8988T (cell line): ENCODE data around the gene TNNT1.

Experiments
- DNase-seq: peaks from one replicate; pipeline ENCODE4 v3.0.0; 2011

TNNT1 gene

GRCh38 chr19:55106591-55106990 lies 42.4 kb downstream of the TNNT1 start:
- DNase-seq = no peak

GRCh38 chr19:55105237-55105636 lies 43.8 kb downstream of the TNNT1 start:
- DNase-seq = no peak

GRCh38 chr19:55103190-55103589 lies 45.8 kb downstream of the TNNT1 start:
- no peak for DNase-seq

GRCh38 chr19:55101261-55101660 lies 47.7 kb downstream of the TNNT1 start:
- no peak for DNase-seq

GRCh38 chr19:55099557-55100506 lies 49.2 kb downstream of the TNNT1 start:
- DNase-seq = no peak

DNA sequence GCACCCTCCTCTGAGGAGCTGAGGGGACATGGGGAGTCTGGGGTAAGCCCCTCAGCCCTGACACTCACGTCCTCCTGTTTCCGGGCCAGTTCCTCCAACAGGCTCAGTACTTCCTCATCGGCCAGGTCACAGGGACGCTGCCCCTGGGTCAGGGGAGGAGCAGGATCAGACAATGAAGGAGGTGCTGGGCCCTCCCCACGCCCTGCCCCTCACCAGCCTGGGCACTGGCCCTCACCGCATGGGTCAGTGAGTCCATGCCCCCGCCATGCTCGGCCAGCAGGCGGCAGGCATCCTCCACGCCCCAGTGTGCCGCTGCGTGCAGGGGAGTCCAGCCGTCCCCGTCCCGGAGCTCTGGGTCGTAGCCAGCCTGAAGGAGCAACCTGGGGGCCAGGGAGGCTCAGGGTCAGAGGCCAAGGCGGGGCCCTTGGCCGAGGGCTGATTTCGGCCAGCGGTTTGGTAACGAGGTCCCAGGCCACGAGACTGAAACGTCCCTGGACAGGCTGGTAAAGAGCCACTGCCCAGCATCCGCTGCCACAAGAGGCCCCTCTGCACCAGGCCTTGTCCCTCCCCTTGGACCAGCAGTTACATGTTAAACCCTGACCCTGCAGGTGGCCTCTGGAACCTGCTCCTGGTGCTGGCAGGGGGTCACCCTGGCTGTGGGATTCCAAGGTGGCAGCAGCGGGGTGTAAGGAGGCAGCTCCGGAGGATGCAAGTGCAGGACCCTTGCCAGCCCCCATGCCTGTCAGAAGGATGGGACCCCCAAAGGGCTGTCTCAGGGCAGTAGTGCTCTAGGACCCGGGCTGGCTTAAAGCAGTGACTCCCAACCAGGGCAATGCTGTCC lies 50.1 kb downstream of the TNNT1 start:
- no peak for DNase-seq

GRCh38 chr19:55097864-55098715 lies 50.9 kb downstream of the TNNT1 start:
- DNase-seq = no peak

GRCh38 chr19:55096061-55096701 lies 52.8 kb downstream of the TNNT1 start:
- no peak for DNase-seq

DNA sequence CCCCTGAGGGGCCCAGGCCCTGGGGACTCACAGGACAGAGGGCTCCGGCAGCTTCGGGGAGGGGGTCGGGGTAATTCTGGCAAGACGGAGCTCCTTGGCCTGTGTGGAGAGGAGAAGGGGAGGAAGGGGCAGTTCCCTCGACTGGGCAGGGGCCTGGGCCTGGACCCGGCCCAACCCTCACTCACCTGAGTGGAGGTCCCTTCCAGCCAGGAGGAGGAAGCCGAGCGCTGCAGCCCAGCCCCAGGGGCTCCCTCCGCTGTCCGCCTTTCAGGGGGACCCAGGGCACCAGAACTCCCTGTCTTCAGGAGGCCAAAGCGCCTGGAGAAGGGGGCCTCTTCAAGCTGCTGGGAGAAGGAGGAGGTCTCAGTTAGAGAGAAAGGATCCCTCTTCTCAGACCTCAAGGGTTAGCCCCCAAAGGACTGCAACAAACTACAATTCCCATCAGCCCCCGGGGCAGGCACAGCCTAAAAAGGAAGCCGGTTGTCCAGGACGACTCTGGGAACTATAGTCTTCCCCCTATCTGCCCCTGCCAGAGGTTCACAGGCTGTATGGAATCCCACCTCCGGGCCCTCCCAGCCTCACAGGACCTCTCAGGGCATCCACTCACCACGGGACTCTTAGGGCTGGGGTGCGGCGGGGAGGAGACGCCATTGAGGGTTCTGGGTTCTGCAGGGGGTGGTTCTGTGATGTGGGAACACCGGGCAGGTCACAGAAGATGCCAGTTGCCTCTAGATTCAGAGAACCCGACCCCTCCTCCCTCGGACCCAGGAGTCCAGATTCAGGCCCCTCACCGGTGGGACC lies 53.5 kb downstream of the TNNT1 start:
- peak; percentile 94 for DNase-seq

- no peak for DNase-seq
Observed at GRCh38 chr19:55094456-55095259, 54.3 kb downstream of the TNNT1 start.

DNA sequence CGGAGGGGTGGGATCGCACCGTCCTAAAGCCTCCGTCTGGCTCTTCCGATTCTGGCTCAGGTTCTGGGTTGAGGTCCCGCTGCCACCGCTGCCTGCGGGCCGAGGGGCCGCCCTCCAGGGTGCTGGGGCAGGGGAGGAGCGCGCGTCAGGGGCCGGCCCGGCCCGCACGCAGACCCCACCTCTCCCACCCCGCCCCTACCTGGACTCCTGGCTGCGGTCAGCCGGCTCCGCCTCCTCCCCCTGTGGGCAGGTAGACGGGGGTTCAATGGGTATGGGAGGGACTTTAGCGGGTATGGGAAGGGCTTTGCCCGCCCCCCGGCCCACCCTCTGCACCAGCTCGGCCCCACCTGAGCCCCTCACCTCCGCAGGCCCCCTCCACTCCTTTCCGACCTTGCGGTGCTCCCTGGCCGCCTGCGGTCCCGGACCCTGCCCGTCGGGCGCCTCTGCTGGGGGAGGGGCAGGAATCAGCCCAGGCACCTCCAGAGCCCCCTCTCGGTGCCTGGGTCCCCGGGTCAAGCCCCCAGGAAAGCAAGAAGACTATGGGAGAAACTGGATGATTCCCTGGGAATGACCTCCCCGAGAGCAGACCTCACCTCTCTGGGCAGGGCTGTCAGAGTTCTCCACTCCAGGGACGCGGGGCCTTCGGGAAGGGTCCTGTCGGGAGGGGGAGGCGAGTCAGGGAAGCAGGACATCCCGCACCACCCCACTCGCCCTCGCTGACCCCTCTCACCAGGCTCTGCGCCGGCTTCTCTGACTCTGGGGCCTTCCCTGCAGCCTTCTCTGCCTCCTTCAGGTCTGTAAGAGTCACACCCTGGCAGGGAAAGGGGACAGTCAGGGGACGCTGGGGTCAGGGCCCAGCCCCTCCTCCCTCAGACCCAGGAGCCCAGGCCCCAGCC lies 56.3 kb downstream of the TNNT1 start:
- DNase-seq = no peak

DNA sequence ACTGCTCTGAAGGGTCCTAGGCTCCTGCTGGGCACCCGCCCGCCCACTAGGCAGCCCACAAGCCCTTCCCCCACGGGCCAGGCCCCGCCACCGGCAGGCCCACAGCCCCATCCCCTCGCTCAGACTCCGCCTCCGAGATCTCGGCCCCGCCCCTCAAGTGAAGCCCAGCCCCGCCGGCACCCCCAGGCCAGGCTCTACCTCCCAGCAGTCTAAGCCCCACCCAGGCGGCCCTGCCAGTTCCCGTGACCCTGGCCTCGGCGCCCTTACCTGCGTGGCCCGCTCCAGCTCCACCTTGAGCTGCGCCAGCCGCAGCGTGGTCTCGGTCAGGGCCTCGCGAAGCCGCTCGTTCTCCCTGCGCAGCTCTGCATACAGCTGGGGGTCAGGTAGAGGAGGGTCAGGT lies 57.1 kb downstream of the TNNT1 start:
- no peak for DNase-seq

DNA sequence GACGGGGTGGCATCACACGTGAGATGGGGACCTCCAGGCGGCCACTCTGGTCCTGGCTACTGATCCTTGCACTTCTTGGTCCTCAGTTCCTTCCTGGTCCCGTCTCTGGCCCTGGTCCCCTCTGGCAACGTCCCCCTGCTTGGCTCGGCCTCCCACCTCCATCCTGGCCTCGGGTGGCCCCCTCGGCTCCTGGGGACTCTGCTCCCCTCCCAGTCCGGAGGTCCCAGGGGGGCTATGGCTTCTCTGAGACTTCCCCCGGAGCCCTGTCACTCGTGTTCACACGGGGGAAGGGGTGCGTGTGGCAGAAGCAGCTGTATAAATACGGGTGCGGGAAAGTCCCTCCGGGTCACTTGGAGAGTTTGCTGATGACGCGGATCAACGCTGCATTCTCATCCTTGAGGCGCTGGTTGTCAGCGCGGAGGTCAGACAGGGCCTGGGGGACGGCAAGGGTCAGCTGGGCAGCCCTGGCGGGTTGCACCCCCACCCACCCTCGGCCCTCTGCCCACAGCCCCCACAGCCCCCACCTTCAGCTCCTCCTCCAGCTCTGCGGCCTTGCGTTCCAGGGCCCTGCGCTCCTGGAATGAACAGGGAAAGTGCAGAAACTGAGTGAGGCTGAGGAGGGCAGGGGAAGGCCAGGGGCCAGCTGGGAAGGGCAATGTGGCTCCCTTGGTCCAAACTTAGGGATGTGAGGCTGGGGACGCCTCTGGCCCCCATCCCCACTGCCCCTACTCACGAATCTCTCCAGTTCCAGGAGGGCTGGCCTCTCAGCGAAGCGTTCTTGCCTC lies 57.7 kb downstream of the TNNT1 start:
- no peak for DNase-seq

DNA sequence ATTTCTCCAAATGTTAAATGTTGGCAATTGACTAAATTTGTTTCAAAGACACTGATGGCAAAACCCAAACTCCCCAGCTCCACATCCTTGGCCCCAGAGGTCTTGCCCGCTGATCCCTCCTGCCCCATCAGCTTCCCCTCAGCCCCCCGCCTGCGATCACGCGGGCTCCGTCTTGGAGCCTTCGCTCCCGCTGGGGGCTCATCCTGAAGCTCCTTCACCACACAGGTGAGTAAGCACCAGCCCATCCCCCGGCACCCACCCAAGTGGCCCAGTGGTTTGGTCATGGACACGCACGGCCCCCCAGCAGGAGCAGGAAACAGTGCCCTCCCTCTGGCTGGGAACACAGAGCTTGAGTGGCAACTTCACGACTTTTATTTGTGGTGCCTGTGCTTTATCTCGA lies 58.4 kb downstream of the TNNT1 start:
- no peak for DNase-seq

GRCh38 chr19:55089342-55089944 lies 59.6 kb downstream of the TNNT1 start:
- DNase-seq = no peak

DNA sequence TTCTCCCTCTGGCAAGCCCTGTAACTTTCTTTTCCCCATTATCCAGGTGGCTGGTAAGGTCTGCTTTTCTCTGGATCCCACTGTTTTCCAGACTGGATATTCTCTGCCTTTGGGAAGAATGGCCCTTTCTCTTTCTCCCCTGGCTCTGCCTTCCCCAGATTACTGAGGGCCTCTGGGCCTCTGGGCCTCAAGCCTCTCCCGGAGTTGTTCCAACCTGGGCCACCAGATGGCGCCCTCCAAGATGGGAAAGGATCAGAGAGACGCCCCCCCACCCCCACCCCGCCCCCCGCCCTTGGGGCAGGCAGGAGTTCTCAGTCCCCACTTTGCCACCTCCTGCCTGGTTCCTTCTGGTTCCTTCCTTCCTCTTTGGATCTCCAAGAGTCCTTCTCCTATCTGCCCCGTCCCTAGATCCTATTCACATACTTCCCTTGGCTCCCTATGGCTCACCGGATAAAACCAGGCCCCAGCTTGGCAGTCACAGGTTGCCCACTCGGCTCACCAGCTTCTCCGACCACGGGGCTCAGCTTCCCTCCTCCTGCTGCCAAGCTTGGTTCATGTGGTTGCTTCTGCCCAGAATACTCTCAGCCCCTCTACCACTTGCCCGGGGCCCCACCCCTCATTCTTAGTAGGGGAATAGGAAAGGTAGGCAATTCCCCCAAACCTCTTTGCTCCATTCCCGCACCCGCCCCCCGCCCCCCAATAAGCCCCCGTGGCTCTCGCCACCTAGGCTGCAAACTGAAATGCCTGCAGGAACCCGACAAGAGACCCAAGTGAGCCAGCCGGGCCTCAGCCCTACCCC lies 60.3 kb downstream of the TNNT1 start:
- DNase-seq = peak; percentile 95

DNA sequence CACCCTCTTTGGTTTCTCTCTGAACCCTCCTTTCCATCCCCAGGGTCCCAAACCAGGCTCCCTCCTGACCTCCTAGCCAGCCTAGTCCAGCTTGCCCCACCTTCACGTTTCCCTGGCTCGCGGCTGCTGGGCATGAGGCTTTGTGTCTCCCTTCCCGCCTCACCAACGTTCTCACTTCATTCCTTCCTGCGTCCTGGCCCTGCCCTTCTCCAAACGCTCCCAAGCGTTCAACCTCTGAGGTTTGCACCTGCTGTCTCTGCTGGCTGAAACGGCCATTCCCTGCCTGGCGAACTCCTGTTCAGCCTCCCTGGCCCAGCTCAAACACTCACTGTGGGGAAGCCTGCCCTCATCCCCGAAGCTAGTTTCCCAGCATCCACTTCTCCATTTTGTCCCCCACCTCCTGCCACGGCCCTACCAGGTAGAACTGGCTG lies 61.0 kb downstream of the TNNT1 start:
- no peak for DNase-seq
